ENCODE results near the gene PSME1. TPM values are rescaled to one million over a fixed set of nuclear protein-coding genes. Genes with fewer than 3 reads are reported as not detected.

Gene PSME1
- total RNA-seq, 1 experiment from 2014 or later: 76.8 TPM

- TF ChIP-seq ZNF138 (CRISPR knock-in tag; conservative IDR thresholded peaks at IDR 0.05) (no peak), ZNF281 (CRISPR knock-in tag; IDR thresholded peaks at IDR 0.05) (no peak)
Observed at GRCh38 chr14:24132061-24132685, 3.8 kb upstream of the PSME1 start (continued).

- ChIA-PET POLR2A (interaction anchor here (0.6 kb wide), 1 partner anchor 31 kb away, joined by 3 read pairs; no protein-coding TSS in a partner anchor), CTCF (interaction anchor here (1.5 to 3.1 kb wide), 3 partner anchors 19 to 28 kb away, joined by 6 to 10 read pairs (median 7); partner anchors contain the start of genes DCAF11, IRF9 and NRL)
- DNase-seq (ENCODE audit: low spot score): no peak
- Mint-ChIP-seq H3K36me3 (peaks cover 7% of the 10 kb centered on the region; the same call in 1 of the 2 replicates), H3K4me3 (no peak overlapping the region), H3K4me1 (peaks cover 23% of the 10 kb centered on the region), H3K9me3 (no peaks in the 10 kb centered on the region), H3K27ac (no peak overlapping the region), H3K27me3 (ENCODE audit: low read depth) (no peaks in the 10 kb centered on the region; the same call in 1 of the 2 replicates)
- ATAC-seq: no peak
- no peak for TF ChIP-seq ZNF317 (CRISPR knock-in tag; IDR thresholded peaks at IDR 0.05; ENCODE audit: borderline replicate concordance, low read depth)
- no peak for TF ChIP-seq PRDM15 (CRISPR knock-in tag; IDR thresholded peaks at IDR 0.05)
- no peak for TF ChIP-seq USF1 (CRISPR knock-in tag; IDR thresholded peaks at IDR 0.05)
- no peak for TF ChIP-seq PRRX2 (CRISPR knock-in tag; IDR thresholded peaks at IDR 0.05)
- TF ChIP-seq ZNF121 (CRISPR knock-in tag; IDR thresholded peaks at IDR 0.05): no peak
- no peak for TF ChIP-seq ELF4 (CRISPR knock-in tag; IDR thresholded peaks at IDR 0.05; ENCODE audit: low read depth)
- no peak for TF ChIP-seq ZNF138 (CRISPR knock-in tag; conservative IDR thresholded peaks at IDR 0.05)
- TF ChIP-seq AR (CRISPR knock-in tag; IDR thresholded peaks at IDR 0.05): no peak
- no peak for TF ChIP-seq E2F1 (CRISPR knock-in tag; IDR thresholded peaks at IDR 0.05)
- no peak for TF ChIP-seq NR2C2 (CRISPR knock-in tag; IDR thresholded peaks at IDR 0.05)
- no peak for TF ChIP-seq HMGXB4 (CRISPR knock-in tag; IDR thresholded peaks at IDR 0.05)
- TF ChIP-seq GRHL2 (CRISPR knock-in tag; IDR thresholded peaks at IDR 0.05; ENCODE audit: insufficient replicate concordance, severe bottlenecking): no peak
- no peak for TF ChIP-seq STAT6 (CRISPR knock-in tag; conservative IDR thresholded peaks at IDR 0.05; ENCODE audit: low read depth)
- TF ChIP-seq IRF2 (CRISPR knock-in tag; IDR thresholded peaks at IDR 0.05; ENCODE audit: borderline replicate concordance, low read depth): no peak
- TF ChIP-seq ZBTB43 (CRISPR knock-in tag; IDR thresholded peaks at IDR 0.05): no peak
- no peak for TF ChIP-seq OVOL2 (CRISPR knock-in tag; IDR thresholded peaks at IDR 0.05; ENCODE audit: borderline replicate concordance)
Observed at GRCh38 chr14:24132976-24133375, 3.0 kb upstream of the PSME1 start.

All from WTC11 (cell line).